K562 (cell line): Measurements from ENCODE around the gene ERBB4. TPM values are rescaled to one million over a fixed set of nuclear protein-coding genes. Genes with fewer than 3 reads are reported as not detected.
A peak's percentile ranks its signal among the peaks of the same experiment; 100 is the strongest.

Source experiments
- ATAC-seq: fragments of 200-7000 bp; cut with Tn5 transposase; 3 replicates; pipeline ENCODE4 v1.9.1; 2020; ENCODE audit warnings: moderate library complexity
- BruUV-seq: library from RNA; stranded (reverse); fragments of 400-500 nt; replicated peaks from 2 replicates; lab custom pipeline; 2021; lab: Mats Ljungman, UMichigan
- CTCF ChIA-PET: fragments of 300-600 bp; formaldehyde crosslinking; extraction: SDS; loops from one replicate; lab custom pipeline; 2021; ENCODE audit warnings: low intra/inter-chr PET ratio; lab: Yijun Ruan, JAX
- POLR2A ChIA-PET: fragments of 300-600, 350-650 bp; sonication (Branson Sonifier 250); formaldehyde crosslinking; extraction: SDS; loops from one replicate; lab custom pipeline; 2021; ENCODE audit warnings: antibody characterized with exemption, inconsistent platforms; lab: Yijun Ruan, JAX
- DNase-seq, 4 experiments: peaks; one replicate each; pipeline versions ENCODE4 v3.0.0 to v3.0.0-alpha.2; 2011 to 2018; ENCODE audit warnings: low spot score in 3 of 4, mixed read lengths in 3 of 4; ENCODE audit errors: extremely low read depth in 1 of 4
- FAIRE-seq: peaks from 2 replicates; lab custom pipeline; 2011; peaks lifted over from hg19 to GRCh38; lab: Jason Lieb, UNC
- H2AFZ ChIP-seq: 2 replicates; pipeline ENCODE4 v1.6.0; 2011; ENCODE audit warnings: low read depth, low read length, control low read depth, inconsistent platforms
- H3K27ac ChIP-seq: fragments of 200-600 bp; 3 replicates; pipeline ENCODE4 v1.8.0; 2011; ENCODE audit warnings: low read depth, mild to moderate bottlenecking, control low read depth, inconsistent platforms, low read length, moderate library complexity, mixed read lengths; ENCODE audit errors: extremely low read depth
- H3K27me3 ChIP-seq, 2 experiments: fragments of 300-600 bp in 1 of 2; 2 replicates in 1 of 2; 3 replicates in 1 of 2; pipeline versions ENCODE4 v1.6.0 to v1.8.0; 2011; ENCODE audit warnings: inconsistent platforms in 2 of 2, low read length in 2 of 2, mild to moderate bottlenecking in 1 of 2, mixed read lengths in 1 of 2, moderate library complexity in 1 of 2; ENCODE audit not compliant: control insufficient read depth in 2 of 2, insufficient read depth in 2 of 2
- H3K36me3 ChIP-seq: fragments of 300-600 bp; 3 replicates; pipeline ENCODE4 v1.8.0; 2011; ENCODE audit warnings: mild to moderate bottlenecking, low read length, inconsistent platforms; ENCODE audit not compliant: control insufficient read depth, insufficient read depth
- H3K4me1 ChIP-seq, 2 experiments: fragments of 200-600 bp in 1 of 2; replicated peaks in 1 of 2; 2 replicates in 1 of 2; 3 replicates in 1 of 2; pipeline versions ENCODE4 v1.5.1 to v1.8.0; 2011; ENCODE audit warnings: inconsistent platforms in 2 of 2, low read length in 2 of 2, mild to moderate bottlenecking in 1 of 2, mixed read lengths in 1 of 2, moderate library complexity in 1 of 2; ENCODE audit not compliant: control insufficient read depth in 2 of 2, insufficient read depth in 2 of 2
- H3K4me2 ChIP-seq: 2 replicates; pipeline ENCODE4 v1.6.1; 2011; ENCODE audit warnings: low read length, control low read depth, inconsistent platforms, mixed read lengths; ENCODE audit not compliant: insufficient read depth
- H3K4me3 ChIP-seq: fragments of 200-600 bp; sonication (generic), shearing (Covaris generic); 2 replicates; pipeline ENCODE4 v1.5.1; 2016; ENCODE audit warnings: control low read depth, inconsistent platforms
- H3K79me2 ChIP-seq: fragments of 200-600 bp; 3 replicates; pipeline ENCODE4 v1.8.0; 2011; ENCODE audit warnings: low read length, inconsistent platforms; ENCODE audit not compliant: control insufficient read depth, insufficient read depth
- H3K9ac ChIP-seq, 2 experiments: 2 replicates each; pipeline versions ENCODE4 v1.6.0 to v1.6.1; 2011; ENCODE audit warnings: low read depth in 2 of 2, low read length in 2 of 2, control low read depth in 1 of 2, inconsistent platforms in 1 of 2, mild to moderate bottlenecking in 1 of 2, mixed read lengths in 1 of 2; ENCODE audit not compliant: insufficient read depth in 1 of 2
- H3K9me1 ChIP-seq: one replicate; pipeline ENCODE4 v1.6.0; 2011; ENCODE audit warnings: inconsistent platforms, mild to moderate bottlenecking, low read length, moderate library complexity; ENCODE audit not compliant: control insufficient read depth, insufficient read depth
- H3K9me3 ChIP-seq: replicated peaks from 2 replicates; pipeline ENCODE4 v1.5.1; 2011; ENCODE audit warnings: low read depth, low read length, inconsistent platforms; ENCODE audit not compliant: control insufficient read depth, insufficient read depth
- H4K20me1 ChIP-seq: replicated peaks from 2 replicates; pipeline ENCODE4 v1.6.1; 2011; ENCODE audit warnings: low read length, inconsistent platforms, mixed read lengths; ENCODE audit not compliant: control insufficient read depth, insufficient read depth
- CEBPB ChIP-seq: fragments of 450-650 bp; IDR thresholded peaks from 2 replicates; pipeline ENCODE4 v1.6.1; 2016; ENCODE audit warnings: missing genetic modification characterization, missing compliant biosample characterization
- HMG20A ChIP-seq: fragments of 450-650 bp; formaldehyde crosslinking; conservative IDR thresholded peaks from 2 replicates; pipeline ENCODE4 v1.4.0; 2020; ENCODE audit warnings: mild to moderate bottlenecking, mixed read lengths
- HNRNPH1 ChIP-seq: fragments of 200-400 bp; formaldehyde crosslinking; optimal IDR thresholded peaks from 2 replicates; pipeline ENCODE3; 2017; ENCODE audit warnings: low read depth, mild to moderate bottlenecking, low read length, moderate library complexity
- KAT2B ChIP-seq: IDR thresholded peaks from one replicate; pipeline ENCODE4 v1.6.1; 2012; ENCODE audit warnings: low read depth, mild to moderate bottlenecking, control low read depth, inconsistent platforms, low read length, moderate library complexity
- NR2C2 ChIP-seq, 2 experiments: fragments of 200-800 bp in 1 of 2; sonication (Bioruptor generic) in 1 of 2; sonication (generic) in 1 of 2; formaldehyde crosslinking in 1 of 2; IDR thresholded peaks; 2 replicates each; pipeline versions ENCODE4 v1.6.1 to v1.8.0; 2016 to 2022; ENCODE audit warnings: mild to moderate bottlenecking in 1 of 2, missing compliant biosample characterization in 1 of 2, missing genetic modification characterization in 1 of 2, missing genetic modification reagents in 1 of 2
- SLC30A9 ChIP-seq: fragments of 250-450 bp; sonication (Bioruptor Pico); IDR thresholded peaks from 2 replicates; pipeline ENCODE4 v1.8.0; 2022; ENCODE audit warnings: mild to moderate bottlenecking, moderate library complexity
- SUPT5H ChIP-seq: fragments of 450-650 bp; IDR thresholded peaks from 2 replicates; pipeline ENCODE4 v1.6.1; 2016
- ZEB2 ChIP-seq: fragments of 450-650 bp; IDR thresholded peaks from 2 replicates; pipeline ENCODE4 v1.6.1; 2016
- WGBS: fragments of 100-300 bp; shearing (Covaris generic); methylation state at CpG from one replicate; pipeline ENCODE4 v1.1.6; 2016; ENCODE audit warnings: low coverage, mixed read lengths; ENCODE audit not compliant: insufficient coverage; ENCODE audit errors: missing lambda C conversion rate; 5-methylcytosine and 5-hydroxymethylcytosine counted together
- in situ Hi-C: fragments of 300-500 bp; cut with MboI; formaldehyde crosslinking; loops from 4 replicates; pipeline ENCODE4 v1.15.0; 2018; ENCODE audit warnings: inconsistent platforms, mixed read lengths
- intact Hi-C: fragments of 100-400 bp; cut with micrococcal nuclease; formaldehyde crosslinking; loops from 2 replicates; pipeline ENCODE4 v1.14.2; 2022
- polyA plus RNA-seq, 8 experiments: library from polyadenylated mRNA; depleted of rRNA in 4 of 8; stranded (reverse) in 5 of 8; unstranded in 3 of 8; fragments of >200 nt; fragmentation: Nextera tagmentation in 2 of 8; fragmentation: Illumina TruSeq in 1 of 8; extraction: Ambion mirVana in 2 of 8; extraction: Trizol in 1 of 8; gene quantifications; 2 replicates each; pipeline versions ENCODE4 v1.2.1 to v1.2.3, GENCODE V29; 2011 to 2014; ENCODE audit warnings: inconsistent platforms in 1 of 8, missing spikeins in 1 of 8
- total RNA-seq, 7 experiments: library from RNA; depleted of rRNA in 6 of 7; stranded (reverse); fragments of >200 nt in 6 of 7; fragmentation: Illumina TruSeq in 2 of 7; extraction: Trizol in 2 of 7; gene quantifications; 2 replicates each; pipeline versions ENCODE4 v1.2.1 to v1.2.3, GENCODE V29; 2011 to 2021; ENCODE audit warnings: low replicate concordance in 1 of 7
- TF ChIP-seq, protein P1 (sequence below): sonication (generic); formaldehyde crosslinking; IDR thresholded peaks from 2 replicates; pipeline ENCODE4 v1.8.0; 2022; ENCODE audit warnings: mild to moderate bottlenecking, missing genetic modification reagents

Gene ERBB4
- total and polyA plus RNA-seq, 9 of the 15 experiments (the other 6 are each of a cell fraction or from before 2014, with no cell fraction given), result not detected

DNA sequence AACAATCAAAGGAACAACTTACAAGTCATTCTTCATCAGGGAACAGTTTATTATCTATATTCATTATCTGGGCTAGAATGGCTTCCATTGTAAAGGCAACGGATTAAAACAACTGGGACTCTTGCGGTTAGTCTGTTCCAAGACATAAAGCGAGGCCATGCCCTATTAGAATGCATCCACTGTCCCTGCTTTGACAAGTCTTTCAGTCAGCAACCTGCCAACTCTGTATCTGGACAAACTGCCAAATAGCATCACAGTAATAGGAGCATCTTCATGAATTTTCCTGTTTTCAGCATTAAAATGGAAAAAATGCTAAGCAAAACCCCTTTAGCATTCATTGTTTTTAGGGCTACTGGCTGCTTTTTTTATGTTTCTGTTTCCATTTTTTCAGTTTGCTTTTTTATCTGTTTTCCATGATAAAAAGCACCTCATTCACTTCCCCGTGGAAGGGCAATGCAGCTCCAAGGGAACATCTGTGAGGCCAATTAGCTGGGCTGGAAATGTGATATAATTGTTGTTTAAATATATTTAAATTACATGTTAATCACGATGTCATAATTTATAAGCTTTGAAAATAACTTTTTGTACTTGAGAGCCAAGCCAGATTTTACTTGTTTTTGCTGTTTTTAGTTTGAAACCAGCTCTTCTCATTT lies 1147.9 kb downstream of the ERBB4 start (continued):
- TF ChIP-seq, protein P1, sequence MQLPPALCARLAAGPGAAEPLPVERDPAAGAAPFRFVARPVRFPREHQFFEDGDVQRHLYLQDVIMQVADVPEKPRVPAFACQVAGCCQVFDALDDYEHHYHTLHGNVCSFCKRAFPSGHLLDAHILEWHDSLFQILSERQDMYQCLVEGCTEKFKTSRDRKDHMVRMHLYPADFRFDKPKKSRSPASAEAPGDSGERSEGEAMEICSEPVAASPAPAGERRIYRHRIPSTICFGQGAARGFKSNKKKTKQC (CRISPR knock-in tag), result no peak
- no peak for TF ChIP-seq SUPT5H
- TF ChIP-seq KAT2B, result no peak
- TF ChIP-seq NR2C2 (CRISPR knock-in tag; IDR thresholded peaks at IDR 0.05), result no peak
- no peak for TF ChIP-seq NR2C2 (tag; IDR thresholded peaks at IDR 0.05)
- TF ChIP-seq HNRNPH1, result no peak
- no peak for TF ChIP-seq ZEB2

DNA sequence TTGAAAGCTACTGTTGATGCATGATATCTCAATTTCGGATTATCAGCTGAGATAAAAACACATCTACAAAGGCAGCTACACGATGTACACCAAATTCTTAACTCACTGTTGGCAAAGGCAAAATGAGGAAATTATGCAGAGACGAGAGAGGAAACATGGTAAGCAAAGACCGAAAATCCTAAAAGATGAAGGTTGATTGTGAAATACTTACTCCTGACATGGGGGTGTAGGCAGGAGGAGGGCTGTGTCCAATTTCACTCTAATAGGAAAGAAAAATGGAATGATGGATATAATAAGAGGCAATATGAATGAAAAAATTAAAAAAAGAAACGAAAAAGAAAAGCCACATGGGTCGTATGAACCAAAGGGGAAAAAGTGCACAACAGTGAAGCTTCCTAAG lies 1150.9 kb downstream of the ERBB4 start:
- intact Hi-C loops (no loop called here), in situ Hi-C loops (no loop called here)
- Histone ChIP-seq H2AFZ (no peak overlapping the region), H3K9me3 (no peaks in the 10 kb centered on the region), H3K4me1 (no peaks in the 10 kb centered on the region), H4K20me1 (no peaks in the 10 kb centered on the region), H3K4me3 (no peak overlapping the region), H3K27me3 (no peaks in the 10 kb centered on the region), H3K9me1 (no peaks in the 10 kb centered on the region), H3K4me2 (no peak overlapping the region), H3K79me2 (no peaks in the 10 kb centered on the region), H3K9ac (no peak overlapping the region), H3K36me3 (no peaks in the 10 kb centered on the region), H3K27ac (no peak overlapping the region)
- BruUV-seq, result no TSS peak
- CTCF ChIA-PET, result no interaction called here
- FAIRE-seq, result no peak
- DNase-seq, result no peak
- 0% methylated on average over 5 of the region's 6 CpGs for WGBS
- no peak for TF ChIP-seq SLC30A9 (CRISPR knock-in tag)
- TF ChIP-seq HMG20A, result no peak
- 0 out of 2 replicates have a peak, but pooled peaks have one; percentile 6 for TF ChIP-seq CEBPB (tag)
- POLR2A ChIA-PET, result no interaction called here
- no peak for ATAC-seq
